Epithelial cell of proximal tubule (primary cell): ENCODE data around the gene SLC35B2. TPM values are rescaled to one million over a fixed set of nuclear protein-coding genes. Genes with fewer than 3 reads are reported as not detected.

Experiments
- DNase-seq: peaks from one replicate; pipeline ENCODE4 v3.0.0-alpha.2; 2011; ENCODE audit warnings: low read depth
- H3K4me3 ChIP-seq: 2 replicates; pipeline ENCODE4 v1.5.1; 2011; ENCODE audit warnings: low read depth, mild to moderate bottlenecking, low read length
- total RNA-seq: library from RNA; depleted of rRNA; stranded (reverse); fragments of >200 nt; gene quantifications from 2 replicates; pipeline ENCODE4 v1.2.3, GENCODE V29; 2015
- TF ChIP-seq, protein P1 (sequence below): conservative IDR thresholded peaks from 2 replicates; pipeline ENCODE4 v1.5.1; 2012; ENCODE audit warnings: low read depth, mild to moderate bottlenecking, low read length

SLC35B2 gene
- total RNA-seq, 1 donor from 2014 or later, result 70.9 TPM

DNA sequence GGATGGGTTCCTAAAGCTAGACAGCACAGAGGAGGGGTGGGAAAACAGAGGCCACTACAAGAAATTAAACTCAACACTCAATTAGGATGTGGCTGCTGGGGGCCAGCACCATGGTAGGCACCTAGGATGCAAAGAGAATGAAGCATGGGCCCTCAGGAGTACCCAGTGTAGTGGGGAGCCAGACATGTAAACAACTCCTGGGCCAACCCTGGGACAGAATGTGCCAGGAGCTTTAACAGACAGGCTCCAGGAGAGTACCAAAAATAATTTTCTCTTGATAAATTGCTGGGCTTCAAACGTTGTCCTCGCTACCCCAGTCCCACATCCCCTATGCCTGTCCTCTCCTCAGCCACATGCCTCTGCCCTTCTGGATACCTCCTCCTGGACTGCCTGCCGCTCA, 14.6 kb upstream of the SLC35B2 start:
- no peak overlapping the region for H3K4me3 ChIP-seq
- DNase-seq, result no peak
- TF ChIP-seq, protein P1, sequence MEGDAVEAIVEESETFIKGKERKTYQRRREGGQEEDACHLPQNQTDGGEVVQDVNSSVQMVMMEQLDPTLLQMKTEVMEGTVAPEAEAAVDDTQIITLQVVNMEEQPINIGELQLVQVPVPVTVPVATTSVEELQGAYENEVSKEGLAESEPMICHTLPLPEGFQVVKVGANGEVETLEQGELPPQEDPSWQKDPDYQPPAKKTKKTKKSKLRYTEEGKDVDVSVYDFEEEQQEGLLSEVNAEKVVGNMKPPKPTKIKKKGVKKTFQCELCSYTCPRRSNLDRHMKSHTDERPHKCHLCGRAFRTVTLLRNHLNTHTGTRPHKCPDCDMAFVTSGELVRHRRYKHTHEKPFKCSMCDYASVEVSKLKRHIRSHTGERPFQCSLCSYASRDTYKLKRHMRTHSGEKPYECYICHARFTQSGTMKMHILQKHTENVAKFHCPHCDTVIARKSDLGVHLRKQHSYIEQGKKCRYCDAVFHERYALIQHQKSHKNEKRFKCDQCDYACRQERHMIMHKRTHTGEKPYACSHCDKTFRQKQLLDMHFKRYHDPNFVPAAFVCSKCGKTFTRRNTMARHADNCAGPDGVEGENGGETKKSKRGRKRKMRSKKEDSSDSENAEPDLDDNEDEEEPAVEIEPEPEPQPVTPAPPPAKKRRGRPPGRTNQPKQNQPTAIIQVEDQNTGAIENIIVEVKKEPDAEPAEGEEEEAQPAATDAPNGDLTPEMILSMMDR, result no peak

GRCh38 chr6:44271406-44271723, 14.0 kb upstream of the SLC35B2 start:
- TF ChIP-seq, protein P1, result no peak
- no peak for DNase-seq

GRCh38 chr6:44270526-44271405, 13.4 kb upstream of the SLC35B2 start:
- TF ChIP-seq, protein P1, result no peak
- no peak overlapping the region for H3K4me3 ChIP-seq
- DNase-seq, result no peak

More at GRCh38 chr6:44271406-44271723, 14.0 kb upstream of the SLC35B2 start:
- no peak overlapping the region for H3K4me3 ChIP-seq

DNA sequence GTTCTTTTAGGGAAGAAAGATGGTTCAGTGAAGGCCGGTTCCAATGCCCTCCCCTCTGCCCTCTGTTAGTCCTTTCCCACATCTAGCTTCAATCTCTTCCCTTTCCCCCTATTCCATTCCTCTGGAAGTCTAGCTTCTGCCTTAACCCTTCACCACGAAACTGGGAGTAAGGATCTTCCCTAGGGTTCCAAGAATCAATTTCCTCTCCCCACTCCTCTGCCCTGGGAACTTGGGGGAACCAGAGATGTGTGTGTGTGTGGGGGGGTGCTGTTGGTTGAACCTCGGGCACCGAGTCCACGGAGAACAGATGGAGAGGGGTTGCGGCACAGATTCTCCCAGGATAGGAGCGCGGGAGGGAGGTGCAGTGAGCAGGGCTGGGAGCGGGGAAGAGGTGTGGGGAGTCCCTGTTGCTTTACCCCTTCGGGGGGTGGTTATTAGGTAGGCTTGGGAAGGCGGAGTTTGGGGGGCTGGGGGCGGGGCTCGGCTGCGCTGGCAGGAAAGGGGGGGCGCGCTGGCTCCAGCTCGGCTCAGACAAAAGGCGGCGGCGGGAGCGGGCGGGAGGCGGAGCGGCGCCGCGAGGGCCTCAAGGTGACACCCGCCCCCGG, 12.7 kb upstream of the SLC35B2 start, which contains the start of gene TMEM151B:
Gene TMEM151B (plus strand): TSS at position 530 of the 605 bp plus-strand sequence. CDS start 293 bp downstream, outside the sequence.
- TF ChIP-seq, protein P1, result no peak
- H3K4me3 ChIP-seq, result no peak within 1 kb of the TSS
- DNase-seq, result no peak

DNA sequence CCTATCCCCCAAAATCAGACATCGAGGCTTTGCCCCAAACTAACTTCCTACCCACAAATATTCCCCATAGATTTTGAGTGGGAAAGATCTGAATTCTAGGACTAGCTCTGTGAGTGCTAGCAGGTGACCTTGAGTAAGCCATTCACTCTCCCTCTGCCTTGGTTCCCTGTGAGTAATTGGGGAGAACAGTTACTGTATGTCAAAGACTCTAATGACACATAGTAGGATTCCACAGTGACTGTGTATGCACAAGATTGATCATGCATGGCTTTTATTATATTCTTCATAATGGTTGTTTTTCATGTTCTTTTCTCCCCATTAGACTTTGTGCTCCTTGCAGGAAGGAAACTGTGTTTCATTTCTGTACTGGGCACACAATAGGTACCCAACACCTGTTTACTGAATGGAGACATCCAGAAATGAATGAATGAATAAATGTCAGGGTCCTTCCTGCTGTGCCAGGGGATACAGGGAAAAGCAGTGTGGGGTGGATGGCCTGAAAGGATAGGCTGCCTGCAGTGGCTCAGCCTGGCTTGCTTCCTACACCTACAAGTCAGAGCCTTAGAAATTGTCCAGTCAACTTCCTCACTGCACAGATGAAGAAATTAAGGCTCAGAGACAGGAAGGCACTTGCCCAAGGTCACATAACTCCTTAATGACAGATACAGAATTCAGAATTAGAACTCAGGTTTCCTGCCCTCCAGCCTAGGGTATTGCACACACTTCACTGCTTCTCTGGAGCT, 12.0 kb upstream of the SLC35B2 start:
- H3K4me3 ChIP-seq, result no peak overlapping the region
- DNase-seq, result no peak
- TF ChIP-seq, protein P1, result no peak

- H3K4me3 ChIP-seq, result no peak overlapping the region
- TF ChIP-seq, protein P1, result peak; percentile 99
- no peak for DNase-seq
These were observed 10.8 kb upstream of the SLC35B2 start for GRCh38 chr6:44268095-44268628.
